HCT116 (cell line): ENCODE measurements around the gene HOXD9. TPM values are rescaled to one million over a fixed set of nuclear protein-coding genes. Genes with fewer than 3 reads are reported as not detected.

Experiments
- ATAC-seq: fragments of 200-7000 bp; cut with Tn5 transposase; 2 replicates; pipeline ENCODE4 v1.9.1; 2020; ENCODE audit warnings: mild to moderate bottlenecking, moderate library complexity
- BruUV-seq: library from RNA; stranded (reverse); fragments of 400-500 nt; replicated peaks from 2 replicates; lab custom pipeline; 2021; lab: Mats Ljungman, UMichigan
- CTCF ChIA-PET: fragments of 300-600 bp; sonication (Branson Sonifier 250); formaldehyde crosslinking; loops from one replicate; lab custom pipeline; 2021; ENCODE audit warnings: antibody characterized with exemption; lab: Charles Lee
- POLR2A ChIA-PET: fragments of 300-600, 350-600 bp; sonication (Branson Sonifier 250); formaldehyde crosslinking; loops from one replicate; lab custom pipeline; 2021; ENCODE audit warnings: antibody characterized with exemption; lab: Charles Lee
- RAD21 ChIA-PET, 2 experiments: fragments of 300-600 bp; sonication (Branson Sonifier 250); formaldehyde crosslinking; loops; one replicate each; lab custom pipeline; 2023; ENCODE audit warnings: low total read pairs in 2 of 2; ENCODE audit not compliant: uncharacterized antibody in 2 of 2, unreplicated experiment in 2 of 2, low non-redundant PET in 1 of 2; lab: Charles Lee
- DNase-seq: peaks from one replicate; pipeline ENCODE4 v3.0.0-alpha.2; 2010; ENCODE audit warnings: low read depth, low spot score
- H2AFZ ChIP-seq: fragments of 200-600 bp; shearing (Covaris generic), sonication (generic); 2 replicates; pipeline ENCODE4 v1.6.1; 2017; ENCODE audit warnings: low read depth, mixed run types, mixed read lengths, antibody characterized with exemption, low read length; ENCODE audit not compliant: poor library complexity, severe bottlenecking
- H3K27ac ChIP-seq: 2 replicates; pipeline ENCODE4 v1.5.1; 2012; ENCODE audit warnings: low read depth, low read length
- H3K27me3 ChIP-seq: fragments of 200-600 bp; sonication (generic); 2 replicates; pipeline ENCODE4 v1.6.1; 2016; ENCODE audit warnings: mixed run types, low read length, mixed read lengths; ENCODE audit not compliant: insufficient read depth
- H3K36me3 ChIP-seq, 2 experiments: fragments of 200-500 bp in 1 of 2; fragments of 200-600 bp in 1 of 2; sonication (Bioruptor generic) in 1 of 2; sonication (generic) in 1 of 2; 2 replicates each; pipeline versions ENCODE4 v1.5.1 to v1.6.1; 2014 to 2016; ENCODE audit warnings: low read length in 2 of 2, inconsistent platforms in 1 of 2, mixed read lengths in 1 of 2, mixed run types in 1 of 2; ENCODE audit not compliant: insufficient read depth in 2 of 2, control insufficient read depth in 1 of 2
- H3K4me1 ChIP-seq, 2 experiments: fragments of 200-600 bp in 1 of 2; sonication (generic) in 1 of 2; 2 replicates each; pipeline versions ENCODE4 v1.5.1 to v1.6.1; 2012 to 2017; ENCODE audit warnings: low read length in 2 of 2, inconsistent platforms in 1 of 2, mild to moderate bottlenecking in 1 of 2, mixed read lengths in 1 of 2, mixed run types in 1 of 2, moderate library complexity in 1 of 2; ENCODE audit not compliant: insufficient read depth in 2 of 2, control insufficient read depth in 1 of 2
- H3K4me2 ChIP-seq: fragments of 200-600 bp; sonication (generic); 2 replicates; pipeline ENCODE4 v1.6.1; 2017; ENCODE audit warnings: mixed run types, low read length, mixed read lengths
- H3K4me3 ChIP-seq, 2 experiments: fragments of 200-600 bp in 1 of 2; sonication (generic) in 1 of 2; replicated peaks in 1 of 2; 2 replicates each; pipeline ENCODE4 v1.5.1; 2011 to 2016; ENCODE audit warnings: low read length in 2 of 2, control low read depth in 1 of 2, low read depth in 1 of 2, mild to moderate bottlenecking in 1 of 2, mixed read lengths in 1 of 2, mixed run types in 1 of 2
- H3K79me2 ChIP-seq: fragments of 200-600 bp; sonication (generic); 2 replicates; pipeline ENCODE4 v1.6.1; 2017; ENCODE audit warnings: mild to moderate bottlenecking, mixed run types, low read length, moderate library complexity, mixed read lengths; ENCODE audit not compliant: insufficient read depth
- H3K9ac ChIP-seq: fragments of 200-600 bp; sonication (generic); 2 replicates; pipeline ENCODE4 v1.6.1; 2016; ENCODE audit warnings: low read length, mixed read lengths
- H3K9me2 ChIP-seq: fragments of 200-600 bp; sonication (generic), shearing (Covaris generic); 2 replicates; pipeline ENCODE4 v1.6.1; 2017; ENCODE audit warnings: mixed run types, mild to moderate bottlenecking, moderate library complexity; ENCODE audit not compliant: insufficient read depth
- H3K9me3 ChIP-seq, 2 experiments: fragments of 200-500 bp in 1 of 2; fragments of 200-600 bp in 1 of 2; sonication (Bioruptor generic) in 1 of 2; sonication (generic) in 1 of 2; 2 replicates each; pipeline ENCODE4 v1.6.1; 2014 to 2017; ENCODE audit warnings: low read length in 2 of 2, mixed read lengths in 2 of 2, inconsistent platforms in 1 of 2, low read depth in 1 of 2, mild to moderate bottlenecking in 1 of 2, mixed run types in 1 of 2, moderate library complexity in 1 of 2; ENCODE audit not compliant: control insufficient read depth in 1 of 2, insufficient read depth in 1 of 2
- H4K20me1 ChIP-seq: fragments of 200-600 bp; sonication (generic), shearing (Covaris generic); 2 replicates; pipeline ENCODE4 v1.6.1; 2017; ENCODE audit warnings: mixed run types, mild to moderate bottlenecking, moderate library complexity; ENCODE audit not compliant: insufficient read depth
- CBX3 ChIP-seq: IDR thresholded peaks from 2 replicates; pipeline ENCODE4 v1.6.1; 2012; ENCODE audit warnings: low read depth
- CEBPB ChIP-seq: IDR thresholded peaks from 2 replicates; pipeline ENCODE4 v1.6.1; 2012; ENCODE audit warnings: low read depth
- CTCF ChIP-seq, 3 experiments: fragments of 200-600 bp in 1 of 3; sonication (generic) in 1 of 3; IDR thresholded peaks in 2 of 3; conservative IDR thresholded peaks in 1 of 3; 2 replicates each; pipeline ENCODE4 v1.5.1; 2012 to 2017; ENCODE audit warnings: low read depth in 2 of 3, low read length in 2 of 3, antibody characterized with exemption in 1 of 3, borderline replicate concordance in 1 of 3, control low read depth in 1 of 3, mild to moderate bottlenecking in 1 of 3, mixed read lengths in 1 of 3, mixed run types in 1 of 3, moderate library complexity in 1 of 3; ENCODE audit not compliant: insufficient read depth in 1 of 3
- EGR1 ChIP-seq: IDR thresholded peaks from 2 replicates; pipeline ENCODE4 v1.6.1; 2012; ENCODE audit warnings: low read depth
- ELF1 ChIP-seq: IDR thresholded peaks from 2 replicates; pipeline ENCODE4 v1.6.1; 2012; ENCODE audit warnings: low read depth, borderline replicate concordance
- EZH2 ChIP-seq: fragments of 200-600 bp; sonication (generic); IDR thresholded peaks from 2 replicates; pipeline ENCODE4 v1.6.1; 2017; ENCODE audit warnings: antibody characterized with exemption, mixed run types
- EZH2phosphoT487 ChIP-seq: fragments of 200-600 bp; IDR thresholded peaks from 2 replicates; pipeline ENCODE4 v1.6.1; 2018; ENCODE audit warnings: antibody characterized with exemption, borderline replicate concordance
- FOSL1 ChIP-seq: IDR thresholded peaks from 2 replicates; pipeline ENCODE4 v1.6.1; 2012; ENCODE audit warnings: low read depth
- JUND ChIP-seq: IDR thresholded peaks from 2 replicates; pipeline ENCODE4 v1.6.1; 2012
- SIN3A ChIP-seq: IDR thresholded peaks from 2 replicates; pipeline ENCODE4 v1.6.1; 2012; ENCODE audit warnings: low read depth
- SRF ChIP-seq: IDR thresholded peaks from 2 replicates; pipeline ENCODE4 v1.6.1; 2012; ENCODE audit warnings: low read depth
- TCF7L2 ChIP-seq: IDR thresholded peaks from 2 replicates; pipeline ENCODE4 v1.7.0; 2011; ENCODE audit warnings: borderline replicate concordance, inconsistent platforms; ENCODE audit not compliant: insufficient read depth, insufficient read length; ENCODE audit errors: extremely low read depth
- ZBTB33 ChIP-seq: IDR thresholded peaks from 2 replicates; pipeline ENCODE4 v1.6.1; 2011; ENCODE audit warnings: mild to moderate bottlenecking, low read length, moderate library complexity; ENCODE audit not compliant: insufficient replicate concordance; ENCODE audit errors: extremely low read depth
- ZFX ChIP-seq: fragments of 450-650 bp; IDR thresholded peaks from 2 replicates; pipeline ENCODE4 v1.6.1; 2017
- ZNF274 ChIP-seq: fragments of 200-500 bp; sonication (Bioruptor generic); IDR thresholded peaks from 2 replicates; pipeline ENCODE4 v1.6.1; 2014; ENCODE audit warnings: mild to moderate bottlenecking, low read depth, low read length, inconsistent platforms
- intact Hi-C: fragments of 100-400 bp; cut with micrococcal nuclease; formaldehyde crosslinking; loops from 2 replicates; pipeline ENCODE4 v1.10.0; 2022
- total RNA-seq: library from RNA; stranded (reverse); gene quantifications from one replicate; pipeline ENCODE4 v1.2.1, GENCODE V29; 2021; ENCODE audit not compliant: unreplicated experiment
- TF ChIP-seq, protein P1 (sequence below): IDR thresholded peaks from 2 replicates; pipeline ENCODE4 v1.6.1; 2012

HOXD9 gene
- total RNA-seq, 1 experiment from 2014 or later = not detected

GRCh38 chr2:176082525-176082823, 40.0 kb upstream of the HOXD9 start:
- Histone ChIP-seq H3K36me3 (no peaks in the 10 kb centered on the region), H3K4me2 (no peak overlapping the region), H3K27ac (no peak overlapping the region), H3K9ac (no peak overlapping the region), H3K4me1 (no peaks in the 10 kb centered on the region), H4K20me1 (no peaks in the 10 kb centered on the region), H2AFZ (no peak overlapping the region), H3K79me2 (no peaks in the 10 kb centered on the region), H3K27me3 (no peaks in the 10 kb centered on the region), H3K9me3 (no peaks in the 10 kb centered on the region; a peak in 1 of 4 replicates), H3K9me2 (no peaks in the 10 kb centered on the region), H3K4me3 (no peak overlapping the region)
- ChIA-PET POLR2A (no interaction called here), RAD21 (no interaction called here), CTCF (no interaction called here)
- no TSS peak for BruUV-seq
- intact Hi-C loops = loop anchor here (5.0 kb wide), 1 partner anchor 1385 kb away; no protein-coding TSS in a partner anchor
- DNase-seq (no peak), ATAC-seq (no peak)
- no peak for TF ChIP-seq ELF1

DNA sequence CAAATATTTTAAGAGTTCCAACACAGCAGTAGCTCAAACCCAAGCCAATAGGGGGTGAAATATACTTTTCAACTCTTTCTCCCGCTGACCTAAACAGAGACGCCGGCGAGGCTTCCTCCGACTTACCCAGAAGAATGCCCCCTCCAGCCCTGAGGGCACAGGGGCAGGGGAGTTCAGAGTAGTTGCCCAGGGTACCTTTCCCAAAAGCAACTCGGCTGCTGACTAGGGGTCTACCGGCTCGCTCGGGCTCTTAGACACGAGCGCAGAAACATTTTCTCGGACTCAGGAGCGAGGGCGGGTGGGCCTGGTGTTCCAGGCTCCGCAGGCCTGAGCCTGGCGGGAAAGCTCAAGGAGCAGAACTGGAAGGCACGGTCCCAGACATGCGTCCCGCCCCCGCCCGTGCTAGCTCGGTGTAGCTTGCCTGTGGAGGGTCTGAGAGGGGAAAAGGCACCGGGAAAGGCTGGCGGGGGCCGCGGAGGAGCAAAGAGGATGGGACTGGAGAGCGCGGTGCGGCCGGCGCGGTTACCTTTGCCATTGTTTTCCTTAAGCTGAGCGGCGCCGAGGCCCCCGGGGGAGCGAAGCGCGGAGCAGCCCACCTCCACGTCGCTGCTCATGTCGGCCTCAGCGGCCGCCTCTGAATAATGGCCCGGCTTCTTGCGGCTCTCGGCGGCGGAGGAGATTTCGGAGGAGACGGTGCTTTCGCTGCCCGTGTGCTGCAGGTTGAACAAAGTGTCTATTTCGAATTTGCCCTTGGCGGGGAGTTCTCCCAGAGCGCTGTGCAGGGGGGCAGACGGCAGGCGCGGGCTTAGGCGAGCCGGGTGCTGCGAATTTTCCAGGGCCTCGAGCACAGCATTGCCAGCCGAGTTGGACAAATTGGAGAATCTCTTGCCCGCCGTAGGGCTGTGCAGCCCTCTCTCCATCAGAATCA, 39.4 kb upstream of the HOXD9 start:
- BruUV-seq = no TSS peak
- no peak overlapping the region for H2AFZ ChIP-seq
- no peaks in the 10 kb centered on the region for H3K79me2 ChIP-seq
- no peak overlapping the region for H3K27ac ChIP-seq
- no peaks in the 10 kb centered on the region for H4K20me1 ChIP-seq
- intact Hi-C loops = loop anchor here (5.0 kb wide), 1 partner anchor 1386 kb away; no protein-coding TSS in a partner anchor
- CTCF ChIA-PET = no interaction called here
- no peaks in the 10 kb centered on the region for H3K4me1 ChIP-seq
- no peak overlapping the region for H3K4me3 ChIP-seq
- H3K9me2 ChIP-seq = no peaks in the 10 kb centered on the region
- POLR2A ChIA-PET = no interaction called here
- H3K9me3 ChIP-seq = no peaks in the 10 kb centered on the region; a peak in 1 of 4 replicates
- no peak for ATAC-seq
- RAD21 ChIA-PET = no interaction called here
- no peak for DNase-seq
- no peaks in the 10 kb centered on the region for H3K27me3 ChIP-seq
- no peak overlapping the region for H3K9ac ChIP-seq
- no peaks in the 10 kb centered on the region for H3K36me3 ChIP-seq
- no peak overlapping the region for H3K4me2 ChIP-seq
- TF ChIP-seq FOSL1 (no peak), ZFX (no peak), ZBTB33 (no peak), EGR1 (no peak), CTCF (IDR thresholded peaks at IDR 0.05 in 2 of 3, conservative IDR thresholded peaks at IDR 0.05 in 1 of 3; ENCODE audit: borderline replicate concordance in 1 of 3, insufficient read depth in 1 of 3, low read depth in 2 of 3, low read length in 2 of 3) (no peak), SIN3A (no peak), SRF (no peak), EZH2phosphoT487 (no peak), ZNF274 (no peak), TCF7L2 (no peak), CEBPB (no peak), CBX3 (no peak), EZH2 (no peak), JUND (no peak)
- TF ChIP-seq, protein P1, sequence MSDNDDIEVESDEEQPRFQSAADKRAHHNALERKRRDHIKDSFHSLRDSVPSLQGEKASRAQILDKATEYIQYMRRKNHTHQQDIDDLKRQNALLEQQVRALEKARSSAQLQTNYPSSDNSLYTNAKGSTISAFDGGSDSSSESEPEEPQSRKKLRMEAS = no peak
